Embryonic facial prominence (tissue), 1 donor: ENCODE measurements around the gene RAE1.

Source experiments
- DNase-seq: peaks from one replicate; pipeline ENCODE4 v3.0.0-alpha.2; 2016; ENCODE audit errors: extremely low spot score

Gene RAE1

DNA sequence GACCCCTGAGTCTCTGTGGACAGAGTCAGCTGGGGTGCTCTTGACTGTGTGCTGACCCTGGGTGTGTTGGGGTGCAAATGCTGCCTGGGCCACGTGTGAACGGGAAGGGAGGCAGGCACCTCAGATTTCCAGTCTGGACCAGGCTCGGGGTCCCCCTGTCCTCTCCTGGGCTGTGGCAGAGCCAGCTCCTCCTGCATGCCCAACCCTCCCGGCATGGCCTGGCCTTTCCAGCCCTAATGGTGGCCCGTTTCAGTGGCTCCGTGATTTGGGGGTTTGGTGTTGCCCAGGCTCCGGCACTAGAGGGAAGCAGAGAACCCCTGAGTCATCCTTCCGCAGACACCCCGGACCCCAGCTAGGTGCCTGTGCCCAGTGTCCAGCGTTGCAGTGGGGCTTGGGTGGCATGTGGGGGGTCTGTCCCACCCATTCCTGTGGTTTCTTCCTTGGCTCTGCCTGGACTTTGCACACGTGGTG lies 49.2 kb downstream of the RAE1 start:
- DNase-seq: no peak

DNA sequence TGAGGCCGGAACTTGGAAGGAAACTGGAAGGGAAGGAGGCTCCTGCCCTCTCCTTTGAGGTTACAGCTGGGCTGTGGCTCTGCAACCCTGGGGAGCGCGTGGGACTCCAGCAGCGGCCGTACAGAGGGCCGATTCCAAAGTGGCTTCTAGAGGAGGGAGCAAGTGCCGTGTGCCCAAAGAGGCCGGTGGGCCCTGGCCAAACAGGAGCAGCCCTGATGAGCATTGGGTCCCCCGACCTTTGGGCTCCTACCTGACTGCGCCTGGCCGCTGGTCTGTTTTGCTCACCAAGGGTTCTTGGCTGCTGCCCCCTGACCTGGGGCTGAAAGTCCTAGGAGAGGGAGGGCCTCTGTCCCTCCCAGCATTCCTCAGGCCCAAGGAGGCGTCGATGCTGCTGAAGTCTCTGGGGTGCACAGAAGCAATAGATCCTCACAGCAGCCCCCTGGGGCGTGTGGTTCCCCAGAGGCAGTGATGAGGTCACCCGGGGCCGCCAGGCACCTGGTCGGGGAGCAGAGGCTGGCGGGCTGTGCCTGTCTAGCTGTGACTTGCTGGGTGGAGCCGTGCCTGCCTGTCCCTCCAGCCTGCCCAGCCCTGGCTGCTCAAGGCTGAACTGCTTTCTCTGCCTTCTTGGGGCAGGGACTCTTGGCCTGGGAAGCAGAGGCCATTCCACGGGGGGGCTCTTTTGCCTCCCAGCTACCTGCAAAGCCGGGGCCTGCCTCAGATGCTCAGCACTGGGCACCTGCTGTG lies 49.9 kb downstream of the RAE1 start:
- no peak for DNase-seq

DNA sequence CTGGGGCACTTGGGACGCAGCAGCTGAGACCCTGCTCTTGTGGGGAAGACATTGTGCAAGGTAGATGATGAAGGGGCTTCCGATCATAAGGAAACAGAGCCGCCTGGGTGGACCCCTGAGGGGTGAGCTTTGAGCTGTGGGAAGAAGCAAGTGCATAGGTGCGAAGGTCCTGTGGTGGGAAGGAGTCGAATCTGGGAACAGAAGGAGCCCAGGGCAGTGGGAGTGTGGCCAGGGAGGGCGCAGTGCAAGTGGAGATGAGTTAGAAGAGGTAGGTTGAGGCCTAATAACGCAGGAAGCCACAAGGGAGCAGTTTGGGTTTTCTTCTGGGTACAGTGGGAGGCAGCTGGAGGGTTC lies 50.5 kb downstream of the RAE1 start:
- no peak for DNase-seq

DNA sequence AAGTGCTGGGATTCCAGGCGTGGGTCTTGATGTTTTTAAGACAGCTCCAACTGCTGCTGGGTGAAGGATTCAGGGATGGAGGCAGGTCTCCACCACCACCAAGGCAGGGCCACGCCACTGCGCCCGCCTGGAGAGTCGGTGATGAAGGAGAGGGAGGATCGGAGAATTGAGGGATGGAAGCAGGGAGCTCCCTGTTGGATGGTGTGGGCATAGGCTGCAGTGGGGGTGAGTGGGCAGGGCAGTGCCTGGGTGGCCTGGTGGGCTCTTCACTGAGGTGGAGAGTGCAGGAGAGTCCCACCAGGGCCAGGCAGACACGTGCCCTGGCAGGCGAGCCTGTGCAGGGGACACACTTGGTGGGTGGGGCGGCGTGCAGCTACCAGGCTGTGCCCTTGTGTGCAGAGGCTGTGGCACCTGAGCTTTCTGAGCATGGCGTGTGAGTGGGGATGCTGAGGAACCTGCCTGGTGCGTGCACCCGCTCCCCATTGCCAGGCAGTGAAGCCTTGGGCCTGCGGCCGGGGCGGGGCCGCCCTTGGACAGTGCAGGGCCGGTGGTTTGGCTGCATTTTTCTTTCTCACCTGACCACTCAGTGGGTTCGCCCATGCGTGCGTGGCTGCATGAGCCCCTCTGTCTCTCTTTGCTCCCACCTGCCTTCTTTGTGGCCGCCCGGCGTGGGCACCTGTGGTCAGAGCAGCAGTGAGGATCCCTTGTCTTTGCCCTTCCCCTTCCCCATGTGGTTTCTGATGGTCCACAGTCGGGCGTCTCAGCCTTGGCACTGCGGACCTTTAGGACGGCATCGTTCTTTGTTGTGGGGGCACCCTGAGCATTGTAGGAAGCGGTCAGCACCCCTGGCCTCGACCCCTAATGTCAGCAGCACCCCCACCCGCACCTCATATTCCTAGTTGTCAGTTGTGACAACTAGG lies 51.4 kb downstream of the RAE1 start:
- DNase-seq: no peak

DNA sequence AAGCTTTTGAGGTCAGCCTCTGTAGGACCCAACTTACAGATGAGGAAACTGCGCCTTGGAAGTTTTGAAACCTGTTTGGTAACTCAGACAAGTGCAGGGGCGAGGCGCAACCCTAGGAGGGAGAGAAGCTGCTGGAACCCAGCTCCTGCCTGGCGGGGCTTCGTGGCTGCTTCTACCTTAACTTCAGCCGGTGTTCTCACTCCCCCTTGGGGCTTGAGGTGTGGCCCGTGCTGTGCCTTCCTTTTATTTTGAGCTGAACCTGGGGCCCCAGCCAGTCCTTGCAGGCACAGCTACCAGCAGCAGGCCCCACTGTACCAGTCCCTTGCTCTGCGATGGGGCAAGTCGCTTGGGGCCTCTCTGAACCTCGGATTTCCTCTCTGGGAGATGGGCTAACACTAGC lies 52.2 kb downstream of the RAE1 start:
- DNase-seq: no peak

DNA sequence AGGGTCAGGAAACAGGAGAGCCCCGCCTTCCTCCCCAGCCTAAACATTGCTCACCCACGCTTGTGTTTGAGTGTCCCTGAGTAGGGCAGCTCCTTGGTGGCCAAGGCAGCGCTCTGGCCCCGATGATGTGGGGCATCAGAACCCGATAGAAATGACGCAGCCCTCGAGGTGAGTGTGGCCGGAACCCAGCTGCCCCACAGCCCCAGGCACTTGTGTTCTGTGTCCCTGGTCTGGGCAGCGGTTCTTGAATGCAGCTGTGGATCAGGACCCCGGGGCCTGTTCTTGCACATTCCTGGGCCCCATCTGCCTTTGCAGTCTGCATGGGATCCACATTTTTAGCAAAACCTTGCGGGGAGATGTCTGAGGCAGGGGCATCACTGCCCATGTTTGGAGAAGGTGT lies 53.0 kb downstream of the RAE1 start:
- DNase-seq: no peak

DNA sequence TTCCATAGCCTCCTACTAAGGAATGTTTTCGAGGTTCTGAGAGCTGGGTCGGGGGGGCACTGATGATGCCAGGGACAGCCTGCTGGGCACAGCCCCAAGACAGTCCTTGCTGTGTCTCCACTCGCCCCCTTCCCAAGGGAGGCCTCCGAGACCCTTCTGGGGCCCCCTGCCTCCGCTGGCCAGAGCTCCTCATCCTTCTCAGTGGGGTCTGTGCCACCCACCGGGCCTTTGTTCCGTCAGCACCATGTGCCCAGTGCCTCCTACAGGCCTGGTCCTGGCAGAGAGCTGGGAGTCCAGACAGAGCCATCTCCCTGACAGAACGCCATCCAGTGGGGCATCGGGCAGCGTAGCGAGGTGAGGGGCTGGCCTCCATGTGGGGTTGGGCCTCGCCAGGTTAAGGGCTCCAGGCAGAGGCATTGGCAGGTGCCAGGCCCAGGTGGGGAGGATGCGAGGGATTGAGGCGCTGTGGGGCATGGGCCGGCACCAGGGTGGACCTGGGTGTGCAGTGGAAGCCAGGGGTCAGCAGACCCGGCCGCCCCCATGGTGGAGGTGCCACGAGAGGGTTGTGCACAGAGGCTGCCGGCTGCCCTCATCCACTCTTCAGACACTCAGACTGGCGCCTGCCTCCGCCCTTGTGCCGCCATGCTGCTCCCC lies 53.5 kb downstream of the RAE1 start:
- no peak for DNase-seq

DNA sequence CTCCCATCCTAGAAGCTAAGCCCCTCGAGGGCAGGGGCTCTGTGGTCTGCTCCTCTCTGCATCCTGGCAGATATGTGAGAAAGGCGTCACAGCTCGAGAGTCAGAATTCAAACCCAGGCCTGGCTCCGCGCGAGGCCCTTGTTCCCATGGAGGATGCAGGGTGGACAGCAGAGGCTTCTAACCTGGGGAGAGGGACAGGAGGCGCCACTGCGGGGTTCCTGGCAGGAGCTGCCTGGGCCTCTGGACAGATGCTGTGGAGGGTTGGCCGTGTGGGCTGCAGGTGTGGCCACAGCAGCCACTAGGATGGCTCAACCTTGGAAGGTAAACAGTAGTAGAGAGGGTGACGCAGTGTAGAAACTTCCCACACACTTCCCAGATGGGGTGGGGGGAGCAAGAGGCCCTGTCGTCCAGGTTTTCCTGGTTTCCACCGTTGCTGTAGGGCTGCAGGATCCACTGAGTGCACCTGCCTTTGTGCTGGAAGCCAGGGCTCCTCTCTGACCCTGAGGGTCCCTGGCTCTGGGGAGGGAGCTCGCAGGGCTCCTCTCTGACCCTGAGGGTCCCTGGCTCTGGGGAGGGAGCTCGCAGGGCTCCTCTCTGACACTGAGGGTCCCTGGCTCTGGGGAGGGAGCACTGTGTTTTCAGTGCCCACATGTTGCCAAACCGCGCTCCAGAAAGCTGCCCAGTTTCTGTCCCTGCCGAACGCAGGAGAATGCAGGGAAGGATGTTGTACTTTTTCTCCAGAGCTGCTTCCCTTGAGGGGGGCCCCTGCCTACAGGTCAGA lies 54.4 kb downstream of the RAE1 start:
- DNase-seq: no peak

DNA sequence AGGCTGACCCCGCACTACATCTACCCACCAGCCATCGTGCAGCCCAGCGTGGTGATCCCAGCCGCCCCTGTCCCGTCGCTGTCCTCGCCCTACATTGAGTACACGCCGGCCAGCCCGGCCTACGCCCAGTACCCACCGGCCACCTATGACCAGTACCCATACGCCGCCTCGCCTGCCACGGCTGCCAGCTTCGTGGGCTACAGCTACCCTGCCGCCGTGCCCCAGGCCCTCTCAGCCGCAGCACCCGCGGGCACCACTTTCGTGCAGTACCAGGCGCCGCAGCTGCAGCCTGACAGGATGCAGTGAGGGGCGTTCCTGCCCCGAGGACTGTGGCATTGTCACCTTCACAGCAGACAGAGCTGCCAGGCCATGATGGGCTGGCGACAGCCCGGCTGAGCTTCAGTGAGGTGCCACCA lies 56.5 kb downstream of the RAE1 start:
- no peak for DNase-seq

DNA sequence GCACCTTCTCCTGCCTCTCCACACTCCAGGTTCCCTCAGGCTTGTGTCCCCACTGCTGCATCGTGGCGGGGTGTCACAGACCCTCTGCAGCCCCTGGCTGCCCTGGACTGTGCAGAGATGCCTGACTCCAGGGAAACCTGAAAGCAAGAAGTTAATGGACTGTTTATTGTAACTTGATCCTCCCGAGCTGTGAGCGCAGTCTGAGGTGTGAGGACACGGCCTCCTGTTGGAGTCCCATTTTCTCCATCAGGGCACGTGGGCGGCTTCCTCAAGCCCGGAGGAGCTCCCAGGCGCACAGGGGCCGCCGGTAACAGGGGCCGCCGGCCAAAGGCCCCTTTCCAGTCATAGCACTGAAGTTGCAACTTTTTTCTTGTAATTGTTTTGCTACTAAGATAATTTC lies 57.1 kb downstream of the RAE1 start:
- DNase-seq: no peak

DNA sequence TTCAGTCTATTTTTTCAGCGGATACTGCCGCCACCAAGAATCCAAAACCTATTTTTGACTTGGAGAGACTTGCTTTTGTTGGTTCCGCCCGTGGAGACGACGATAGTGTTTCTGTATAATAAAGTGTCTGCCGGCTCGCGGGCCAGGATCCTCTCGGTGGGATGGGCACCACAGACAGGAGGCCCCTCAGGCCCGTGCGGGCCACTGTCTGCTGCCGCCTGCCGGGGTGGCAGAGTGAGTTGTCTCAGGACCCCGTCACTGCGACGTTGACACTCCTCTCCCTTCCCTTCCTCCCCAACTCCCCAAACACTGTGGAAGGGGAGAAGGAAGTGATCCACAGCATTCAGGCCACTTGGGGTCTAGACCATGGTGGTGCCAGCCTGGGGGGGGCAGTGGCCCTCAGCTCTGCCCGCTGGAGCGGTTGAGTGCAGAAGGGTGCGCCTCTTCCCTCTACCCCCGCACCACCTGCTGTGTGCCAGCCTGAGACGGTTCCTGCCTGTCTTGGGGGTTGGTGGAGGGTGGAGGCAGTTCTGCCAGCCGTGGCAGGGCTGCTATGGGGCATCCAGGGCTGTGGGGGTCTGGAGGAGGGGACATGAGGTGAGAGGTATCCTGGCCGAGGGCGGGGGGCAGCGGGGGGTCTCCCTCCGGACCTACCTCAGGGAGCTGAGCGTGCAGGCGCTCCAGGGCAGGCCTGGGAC lies 57.6 kb downstream of the RAE1 start:
- no peak for DNase-seq

DNA sequence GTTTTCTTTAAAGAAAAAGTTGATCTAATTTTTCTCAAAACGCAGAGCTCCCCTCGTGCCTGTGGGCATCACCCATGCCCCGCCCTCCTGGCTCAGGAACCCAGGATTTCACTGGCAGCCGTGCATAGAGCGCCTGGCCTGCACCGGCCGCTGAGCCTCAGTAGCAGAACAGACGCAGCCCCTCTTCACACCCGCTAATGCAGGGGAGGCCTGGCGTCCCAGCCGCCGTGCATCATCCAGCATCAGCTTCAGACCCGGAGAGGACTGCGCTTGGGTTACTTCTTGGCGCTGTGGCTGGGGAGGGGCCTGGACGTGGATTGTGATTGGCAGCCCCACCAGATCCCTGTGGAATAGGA lies 58.2 kb downstream of the RAE1 start:
- no peak for DNase-seq

DNA sequence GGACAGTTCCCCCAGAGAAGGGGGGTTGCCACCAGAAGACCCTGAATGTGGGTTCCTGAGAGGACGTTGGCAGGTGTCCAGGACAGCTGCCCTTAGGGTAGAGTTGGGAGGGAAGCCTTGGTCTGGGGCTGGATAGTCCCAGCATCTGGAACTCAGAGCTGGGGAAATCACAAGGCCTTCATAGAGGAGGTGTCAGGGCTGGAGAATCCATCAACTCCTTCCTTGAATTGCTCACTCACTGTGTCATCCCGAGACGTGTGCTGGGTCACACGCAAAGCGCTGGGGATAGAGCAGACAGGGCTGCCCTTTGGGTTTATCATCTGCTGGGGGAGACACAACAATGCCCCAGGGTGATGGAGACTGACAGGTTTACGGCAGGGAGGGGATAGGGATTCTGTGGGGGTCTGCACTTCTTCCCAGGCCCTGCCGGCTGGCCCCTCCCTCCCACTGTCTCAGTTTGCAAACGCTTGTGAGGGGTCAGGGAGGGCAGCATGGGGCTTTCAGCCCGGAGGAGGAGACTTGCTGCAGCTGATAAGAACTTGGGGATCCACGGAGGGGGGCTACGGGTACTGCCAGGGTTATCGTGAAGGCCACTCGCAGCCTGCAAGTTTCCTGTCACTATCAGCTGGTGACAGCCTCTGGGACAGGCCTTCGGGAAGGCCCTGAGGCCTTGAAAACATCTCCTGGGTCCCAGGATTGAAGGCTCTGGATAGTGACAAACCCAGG lies 58.8 kb downstream of the RAE1 start:
- no peak for DNase-seq

DNA sequence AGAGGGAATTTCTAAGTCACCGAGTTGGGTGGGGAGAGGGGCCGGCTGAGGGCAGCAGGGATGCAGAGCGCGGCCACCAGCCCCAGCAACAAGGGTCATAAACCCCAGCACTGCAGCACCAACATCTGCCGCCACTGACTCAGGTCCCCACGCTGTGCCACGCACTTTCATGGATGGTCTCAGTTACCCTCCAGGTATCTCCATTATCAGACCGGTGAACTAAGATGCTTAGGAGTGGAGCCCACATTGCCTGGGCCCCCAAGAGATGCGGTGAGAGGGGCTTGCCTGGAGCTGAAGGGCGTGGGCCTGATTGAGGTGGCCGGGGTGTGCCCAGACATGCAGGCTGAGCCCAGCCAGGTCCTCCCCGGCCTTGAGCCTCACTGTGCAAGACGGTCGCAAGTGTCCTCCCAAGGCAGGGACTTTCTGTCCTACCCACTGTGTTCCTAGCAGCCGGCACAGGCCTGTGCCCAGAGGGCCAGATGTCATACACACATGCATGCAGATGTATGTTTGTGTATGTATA lies 59.4 kb downstream of the RAE1 start:
- no peak for DNase-seq

DNA sequence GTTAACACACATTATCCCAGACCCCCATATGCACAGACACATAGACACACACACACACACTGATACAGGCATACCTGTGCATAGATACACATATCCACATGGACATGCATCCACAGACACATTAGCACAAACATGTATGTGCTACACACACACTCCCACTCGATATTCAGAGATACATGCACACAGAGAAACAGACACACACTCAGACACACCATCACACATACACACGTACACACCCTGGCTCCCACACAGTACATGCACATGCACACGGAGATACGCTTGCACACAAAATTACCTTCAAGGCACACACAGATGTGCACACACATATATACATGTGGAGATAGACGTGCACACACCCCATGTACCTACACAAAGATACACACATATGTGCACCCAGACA lies 59.9 kb downstream of the RAE1 start:
- DNase-seq: no peak

DNA sequence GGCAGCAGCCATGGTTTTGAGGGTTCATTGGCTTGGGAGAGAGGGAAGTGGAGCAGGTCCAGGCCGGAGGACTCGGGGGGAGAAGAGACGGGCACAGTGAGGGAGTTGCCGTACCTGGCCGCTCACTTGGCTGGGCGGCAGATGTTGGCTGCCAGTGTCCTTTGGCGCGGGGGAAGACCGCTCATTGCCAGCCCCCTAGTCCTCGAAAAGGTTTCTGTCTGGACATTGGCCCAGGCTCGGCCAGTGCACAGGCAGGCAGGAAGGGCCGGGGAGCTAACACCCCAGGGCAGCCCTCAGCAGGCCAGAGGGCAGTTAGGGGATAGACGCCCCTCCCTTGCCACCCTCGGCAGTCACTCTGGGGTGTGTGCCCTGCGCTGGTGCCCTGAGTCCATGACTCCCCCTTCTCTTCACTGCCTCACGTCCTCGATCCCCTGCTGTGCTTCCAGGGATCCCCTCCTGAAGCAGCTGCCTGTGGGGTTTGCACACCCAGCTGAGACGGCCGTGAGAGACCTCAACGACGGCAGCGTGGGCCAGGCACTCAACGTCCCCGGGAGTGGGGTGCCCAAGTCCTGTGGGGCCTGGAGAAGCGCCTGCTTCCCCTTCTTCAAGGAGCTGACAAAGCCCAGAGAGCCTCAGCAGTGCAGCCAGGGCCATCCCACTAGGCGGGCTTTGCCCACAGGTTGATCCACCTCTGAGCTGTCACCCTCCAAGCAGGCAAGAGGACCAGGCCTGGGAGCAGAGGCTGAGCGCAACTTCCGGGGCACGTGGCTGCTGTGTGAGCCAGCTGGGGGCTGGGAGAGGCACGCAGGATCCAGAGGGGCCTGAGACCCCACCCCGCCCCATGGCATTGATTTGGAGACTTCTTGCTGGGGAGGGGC lies 60.6 kb downstream of the RAE1 start:
- no peak for DNase-seq

DNA sequence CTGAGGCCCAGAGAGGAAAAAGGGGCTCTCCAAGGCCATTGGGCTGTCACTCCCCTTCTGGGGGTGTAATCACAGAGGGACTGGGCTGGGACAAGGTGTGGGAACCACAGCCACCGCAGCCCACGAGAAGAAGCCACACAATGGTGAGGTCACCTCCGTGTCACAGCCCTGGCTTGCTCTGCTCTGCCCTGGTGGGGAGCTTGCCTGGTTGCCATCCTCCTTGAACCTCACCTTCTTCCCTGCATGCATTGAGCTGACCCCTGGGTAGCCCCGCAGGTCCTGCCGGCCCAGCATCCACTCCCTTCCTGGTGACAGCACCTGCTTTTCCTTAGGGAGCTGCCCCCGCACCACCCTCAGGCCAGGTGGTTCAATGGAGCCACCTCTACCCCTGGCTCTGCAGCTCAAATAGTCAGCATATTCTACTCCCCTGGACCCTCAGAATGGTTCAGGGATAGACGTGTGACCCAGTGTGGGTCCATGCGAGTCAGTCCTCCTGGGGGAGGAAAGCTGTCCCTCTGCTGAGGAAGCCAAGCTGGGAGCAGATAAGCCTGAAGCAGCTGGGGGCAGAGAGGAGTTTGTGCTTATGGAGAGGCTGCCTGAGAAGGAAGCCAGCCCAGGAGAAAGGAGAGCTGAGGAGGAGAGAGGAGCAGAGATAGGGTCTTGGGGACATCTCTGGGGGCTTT lies 61.4 kb downstream of the RAE1 start:
- DNase-seq: no peak

DNA sequence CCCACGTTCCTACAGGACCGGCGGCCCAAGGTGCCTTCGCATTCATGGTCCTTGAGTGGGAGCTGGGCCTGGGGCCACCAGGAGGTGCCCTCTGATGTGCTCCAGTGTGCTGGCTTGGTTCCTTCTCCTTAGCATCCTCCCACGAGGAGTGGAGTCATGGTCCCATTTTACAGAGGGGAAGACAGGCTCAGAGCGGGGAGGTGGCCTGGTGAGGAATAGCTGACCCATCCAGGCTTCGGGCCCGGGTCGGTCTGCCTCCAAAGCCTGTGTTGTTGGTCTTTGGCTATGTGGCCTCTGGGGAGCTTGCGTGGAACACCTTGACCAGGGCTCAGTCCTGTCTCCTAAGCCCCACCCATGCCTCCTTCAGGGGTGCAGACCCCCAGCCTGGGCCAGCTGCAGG lies 62.9 kb downstream of the RAE1 start:
- DNase-seq: no peak
